HG03565 (cell line): ENCODE data around the gene CDC16.
"Not testable (repeated sequence)": the region's sequence is repeated elsewhere in the genome, so short reads cannot be mapped to it uniquely, and the experiment has no call there.

ENCODE experiments used
- ATAC-seq: cut with Tn5 transposase; IDR thresholded peaks from one replicate; pipeline ENCODE4 v1.9.1; 2021; ENCODE audit warnings: mild to moderate bottlenecking, moderate library complexity; ENCODE audit not compliant: unreplicated experiment

Gene CDC16

GRCh38 chr13:114234645-114235421 lies at the start of gene CDC16:
Gene CDC16 (plus strand): TSS chr13:114234897. CDS start chr13:114235085, 188 bp downstream.
- peak; percentile 67 for ATAC-seq

- ATAC-seq: no peak
These were observed 49.3 kb upstream of the CDC16 start for GRCh38 chr13:114185182-114185971.

DNA sequence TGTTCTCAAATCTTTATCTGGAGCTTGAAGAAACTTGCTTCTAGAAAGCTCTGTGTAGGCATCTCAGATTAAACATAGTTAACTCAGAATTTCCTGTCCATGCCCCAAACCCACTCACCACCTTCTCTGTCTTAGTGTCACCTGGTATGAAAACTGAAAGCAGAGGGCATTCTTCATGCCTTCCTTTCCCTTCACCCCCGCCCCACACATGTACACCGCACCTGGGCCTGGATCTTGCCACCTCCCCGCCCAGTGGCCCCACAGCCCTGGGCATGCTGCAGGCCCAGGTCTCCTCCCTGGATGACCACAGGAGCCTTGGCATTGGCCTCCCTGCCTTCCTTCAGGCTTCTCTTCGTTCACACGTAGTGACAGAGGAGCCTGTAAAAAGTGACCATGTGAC lies 39.8 kb upstream of the CDC16 start:
- no peak for ATAC-seq

DNA sequence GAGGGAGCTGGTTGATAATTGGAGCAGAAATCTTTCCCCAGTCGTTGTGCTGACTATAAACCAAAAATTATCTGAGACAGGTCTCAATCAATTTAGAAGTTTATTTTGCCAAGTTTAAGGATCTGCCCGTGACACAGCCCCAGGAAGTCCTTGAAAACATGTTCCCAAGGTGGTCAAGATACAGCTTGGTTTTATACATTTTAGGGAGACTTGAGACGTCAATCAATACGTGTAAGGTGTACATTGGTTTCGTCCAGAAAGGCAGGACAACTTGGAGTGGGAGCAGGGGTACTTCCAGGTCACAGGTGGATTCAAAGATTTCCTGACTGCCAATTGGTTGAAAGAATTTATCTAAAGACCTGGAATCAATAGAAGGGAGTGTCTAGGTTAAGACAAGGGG lies 38.1 kb upstream of the CDC16 start:
- ATAC-seq: no peak

DNA sequence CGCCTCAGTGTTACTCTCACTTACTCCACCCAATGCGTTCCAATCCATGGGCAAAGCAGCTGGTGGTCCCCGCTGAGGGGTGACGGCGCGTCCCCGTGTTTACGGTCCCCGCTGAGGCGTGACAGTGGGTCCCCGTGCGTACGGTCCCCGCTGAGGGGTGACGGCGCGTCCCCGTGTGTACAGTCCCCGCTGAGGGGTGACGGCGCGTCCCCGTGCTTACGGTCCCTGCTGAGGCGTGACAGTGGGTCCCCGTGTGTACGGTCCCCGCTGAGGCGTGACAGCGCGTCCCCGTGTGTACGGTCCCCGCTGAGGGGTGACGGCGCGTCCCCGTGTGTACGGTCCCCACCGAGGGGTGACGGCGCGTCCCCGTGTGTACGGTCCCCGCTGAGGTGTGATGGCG lies 36.1 kb upstream of the CDC16 start:
- no peak for ATAC-seq

DNA sequence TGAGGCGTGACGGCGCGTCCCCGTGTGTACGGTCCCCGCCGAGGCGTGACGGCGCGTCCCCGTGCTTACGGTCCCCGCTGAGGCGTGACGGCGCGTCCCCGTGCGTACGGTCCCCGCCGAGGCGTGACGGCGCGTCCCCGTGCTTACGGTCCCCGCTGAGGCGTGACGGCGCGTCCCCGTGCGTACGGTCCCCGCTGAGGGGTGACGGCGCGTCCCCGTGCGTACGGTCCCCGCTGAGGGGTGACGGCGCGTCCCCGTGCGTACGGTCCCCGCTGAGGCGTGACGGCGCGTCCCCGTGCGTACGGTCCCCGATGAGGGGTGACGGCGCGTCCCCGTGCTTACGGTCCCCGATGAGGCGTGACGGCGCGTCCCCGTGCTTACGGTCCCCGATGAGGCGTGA lies 35.2 kb upstream of the CDC16 start:
- ATAC-seq: not testable (repeated sequence)

- no peak for ATAC-seq
These were observed 34.7 kb upstream of the CDC16 start for GRCh38 chr13:114199954-114200353.

DNA sequence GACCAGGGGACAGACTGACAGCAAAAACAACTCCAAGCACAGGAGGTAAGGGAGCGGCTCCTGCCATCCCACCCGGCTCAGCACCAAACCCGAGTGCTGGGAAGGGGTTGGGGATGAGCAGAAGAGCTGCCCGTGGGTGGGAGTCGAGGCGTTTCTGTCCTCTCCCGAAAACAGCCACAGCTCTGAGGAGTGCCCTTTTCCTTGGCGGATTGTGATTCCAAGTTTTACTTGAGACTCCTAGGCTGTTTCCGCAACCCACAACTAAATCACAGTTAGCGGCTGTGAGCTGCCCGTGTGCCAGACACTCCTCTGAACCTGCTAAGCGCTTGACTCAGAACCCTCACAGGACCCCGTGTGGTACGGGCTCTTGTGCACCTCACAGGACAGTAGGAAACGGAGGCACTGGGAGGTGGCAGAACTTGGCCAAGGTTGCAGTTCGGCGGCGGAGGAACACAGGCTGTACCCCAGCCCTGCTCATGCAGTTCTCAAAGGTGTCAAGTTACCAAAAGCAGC lies 34.2 kb upstream of the CDC16 start:
- no peak for ATAC-seq

DNA sequence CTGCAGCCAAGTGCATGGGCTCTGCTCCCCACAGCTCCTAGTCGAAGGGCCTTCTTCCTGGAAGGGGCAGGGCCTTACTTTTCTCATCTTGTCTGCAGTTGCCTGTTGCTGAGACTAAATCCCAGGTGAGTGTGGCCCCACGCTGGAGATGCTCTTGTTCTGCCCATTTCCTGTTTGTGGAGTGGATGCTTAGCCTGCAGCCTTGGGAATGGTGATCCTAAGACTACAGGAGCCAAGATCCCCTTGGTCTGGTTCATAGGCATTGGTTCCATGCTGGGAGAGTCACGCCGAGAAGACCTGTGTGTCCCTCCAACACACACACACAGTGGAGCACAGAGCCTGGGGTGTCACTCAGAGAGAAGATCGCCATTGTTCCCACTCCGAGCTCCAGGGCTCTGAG lies 32.1 kb upstream of the CDC16 start:
- ATAC-seq: no peak

- no peak for ATAC-seq
These were observed 31.2 kb upstream of the CDC16 start for GRCh38 chr13:114203536-114203935.

DNA sequence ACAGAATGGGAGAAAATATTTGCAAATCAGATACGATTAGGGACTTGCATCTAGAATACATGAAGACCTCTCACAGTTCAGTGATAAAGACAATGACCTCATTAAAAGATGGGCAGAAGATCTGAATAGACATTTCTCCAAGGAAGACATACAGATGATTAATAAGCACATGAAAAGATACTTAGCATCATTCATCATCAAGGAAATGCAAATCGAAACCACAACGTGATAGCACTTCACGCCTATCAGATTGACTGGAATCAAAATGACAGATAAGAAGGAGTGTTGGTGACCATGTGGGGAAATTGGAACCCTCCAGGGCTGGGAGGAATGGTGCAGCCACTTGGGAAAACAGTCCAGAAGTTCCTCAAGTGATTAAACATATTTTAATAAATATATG lies 29.8 kb upstream of the CDC16 start:
- no peak for ATAC-seq

DNA sequence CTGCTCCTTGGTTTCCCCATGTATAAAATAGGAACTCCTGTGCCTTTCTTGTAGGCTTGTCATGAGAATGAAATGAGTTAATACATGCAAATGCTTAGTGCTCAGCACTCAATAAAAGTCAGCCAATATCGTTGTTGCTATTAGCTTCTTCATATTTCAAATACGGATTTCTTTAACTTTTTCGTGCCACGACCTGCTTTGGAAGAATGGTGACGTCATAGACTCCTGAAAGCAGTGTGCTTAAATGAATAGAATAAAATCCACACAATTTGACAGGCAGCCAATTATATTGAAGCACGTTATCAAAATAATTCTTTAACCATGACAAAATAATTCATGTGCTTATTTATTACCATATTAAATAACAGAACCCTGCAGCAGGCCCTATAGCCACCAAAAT lies 26.6 kb upstream of the CDC16 start:
- ATAC-seq: no peak

DNA sequence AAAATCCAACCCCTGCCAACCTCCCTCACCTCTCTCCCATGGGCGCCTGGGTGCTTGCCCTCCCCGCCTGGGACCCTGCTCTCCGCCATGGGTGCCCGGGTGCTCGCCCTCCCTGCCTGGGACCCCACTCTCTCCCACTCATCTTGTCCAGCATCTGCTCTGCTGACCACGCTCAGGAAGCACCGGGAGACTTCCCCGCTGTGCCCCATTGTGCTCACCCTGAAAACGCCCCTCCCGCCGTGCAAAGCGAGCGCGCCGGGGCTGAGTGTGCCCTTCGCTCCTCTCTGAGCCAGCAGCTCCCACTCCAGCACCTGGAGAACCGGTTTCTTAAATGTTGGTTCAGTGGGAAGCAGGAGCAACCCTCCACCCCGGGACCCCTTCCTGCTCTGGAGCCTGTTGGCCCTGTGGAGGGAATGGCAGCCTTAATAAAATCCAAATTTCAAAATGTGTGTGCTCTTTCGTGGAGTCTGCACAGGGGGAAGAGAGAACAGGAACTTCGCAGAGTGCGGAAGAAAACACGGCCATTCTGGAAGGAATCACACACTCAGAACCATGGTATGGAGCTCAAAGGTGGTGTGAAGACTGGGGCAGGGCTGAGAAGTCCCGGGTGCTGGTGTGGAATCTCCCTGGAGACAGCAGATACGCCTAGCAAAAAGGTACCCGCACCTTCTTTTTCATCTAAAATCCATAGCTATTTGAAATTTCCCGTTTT lies 23.1 kb upstream of the CDC16 start:
- no peak for ATAC-seq

DNA sequence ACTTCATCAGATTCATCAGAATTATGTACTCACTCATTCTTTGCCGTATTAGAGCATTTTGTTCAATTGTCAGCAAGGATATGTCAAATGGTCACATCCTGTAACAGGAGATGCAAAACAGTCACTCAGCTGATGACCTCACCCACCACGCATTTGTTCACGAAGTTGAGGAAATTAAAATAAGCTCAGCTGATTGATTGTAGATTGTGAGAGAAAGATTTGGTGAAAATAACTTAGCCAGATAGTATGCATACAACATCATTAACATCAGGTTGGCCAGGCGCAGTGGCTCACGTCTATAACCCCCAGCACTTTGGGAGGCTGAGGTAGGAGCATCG lies 22.6 kb upstream of the CDC16 start:
- ATAC-seq: no peak

- no peak for ATAC-seq
These were observed 20.7 kb upstream of the CDC16 start for GRCh38 chr13:114213980-114214379.

DNA sequence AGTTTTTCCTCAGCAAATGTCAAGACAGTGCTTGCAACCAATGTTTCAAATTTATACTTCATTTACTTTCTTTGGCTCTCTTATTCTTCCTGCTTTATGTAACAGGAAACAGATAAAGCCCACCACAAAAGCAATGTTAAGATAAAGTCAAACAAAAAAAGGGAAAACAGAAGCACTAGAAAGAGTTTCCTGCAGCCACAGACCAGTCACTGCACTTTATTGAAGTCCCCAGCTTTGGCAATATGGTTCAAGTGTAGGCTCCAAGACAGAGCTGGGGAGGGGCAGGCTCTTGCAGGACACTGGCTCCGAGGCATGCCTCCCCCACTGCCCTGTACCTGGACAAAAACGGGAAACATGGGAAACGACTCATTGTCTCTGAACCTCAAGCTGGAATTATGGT lies 15.3 kb upstream of the CDC16 start:
- ATAC-seq: no peak

GRCh38 chr13:114222461-114222968 lies 12.2 kb upstream of the CDC16 start:
- no peak for ATAC-seq

DNA sequence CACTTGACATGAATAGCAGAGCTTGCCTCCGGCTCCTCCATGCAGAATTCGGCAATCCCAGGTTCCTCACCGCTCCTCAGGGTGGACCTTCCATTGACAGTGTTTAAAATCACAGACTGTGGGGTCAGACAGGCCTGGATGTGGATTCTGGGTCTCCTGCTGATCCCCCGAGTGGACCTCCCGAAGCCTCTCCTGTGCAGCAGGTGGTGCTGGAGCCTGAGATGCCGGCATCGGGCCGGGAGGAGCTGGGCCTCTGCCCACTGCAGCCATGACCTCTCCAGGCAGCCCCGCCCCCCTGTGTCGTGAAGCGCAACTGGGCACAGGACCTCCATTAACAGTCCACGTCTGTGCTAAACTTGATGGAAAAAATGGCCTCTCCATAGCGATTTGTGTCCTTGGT lies 10.5 kb upstream of the CDC16 start:
- ATAC-seq: no peak

- no peak for ATAC-seq
These were observed 9.1 kb upstream of the CDC16 start for GRCh38 chr13:114225610-114226009.

DNA sequence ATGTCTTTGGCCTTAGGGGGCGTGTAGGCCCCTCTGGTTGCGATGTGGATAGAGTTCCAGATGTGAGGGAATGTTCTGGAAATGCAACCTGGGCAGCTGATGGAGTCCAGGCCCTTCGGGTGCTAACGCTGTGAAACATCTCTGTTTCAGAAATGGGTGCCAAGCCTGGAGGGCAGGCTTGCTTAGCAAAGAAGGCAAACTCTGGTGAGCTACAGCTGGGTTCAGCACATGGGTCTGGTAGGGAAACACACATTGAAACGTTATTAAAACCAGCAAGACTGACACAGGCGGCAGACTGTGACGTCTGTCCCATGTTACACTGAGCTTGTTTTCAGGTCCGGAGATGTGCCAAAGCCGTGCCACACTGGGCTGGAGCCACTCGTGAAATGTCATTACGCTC lies 8.6 kb upstream of the CDC16 start:
- ATAC-seq: no peak

DNA sequence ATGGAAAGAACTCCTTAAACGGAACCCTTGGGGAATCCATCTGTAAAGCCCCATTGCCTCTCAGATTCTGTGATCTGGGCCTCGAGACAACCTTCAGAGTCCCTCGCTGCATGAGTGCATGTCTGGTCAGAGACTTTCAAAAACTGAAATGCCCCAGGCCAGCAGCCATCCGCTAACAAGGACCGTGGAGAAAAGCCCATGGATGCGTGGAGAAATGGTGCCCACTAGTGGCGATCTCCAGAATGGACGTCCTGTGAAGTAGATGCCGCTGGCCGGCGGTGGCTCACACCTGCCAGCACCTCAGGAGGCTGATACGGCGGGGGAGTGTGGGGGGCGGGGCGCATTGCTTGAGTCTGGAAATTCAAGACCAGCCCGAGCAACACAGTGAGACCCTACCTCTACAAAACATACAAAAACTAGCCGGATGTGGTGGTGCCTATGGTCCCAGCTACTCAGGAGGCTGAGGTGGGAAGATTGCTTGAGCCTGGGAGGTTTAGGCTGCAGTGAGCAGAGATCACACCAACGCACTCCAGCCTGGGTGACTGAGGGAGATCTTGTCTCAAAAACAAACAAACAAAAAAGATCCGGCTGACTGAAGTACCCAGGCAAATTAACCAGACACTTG lies 7.9 kb upstream of the CDC16 start:
- ATAC-seq: peak; percentile 76
